ENCODE results near the gene LAMTOR2. TPM values are rescaled to one million over a fixed set of nuclear protein-coding genes. Genes with fewer than 3 reads are reported as not detected.
A peak's percentile ranks its signal among the peaks of the same experiment; 100 is the strongest.

LAMTOR2 gene
- total and polyA plus RNA-seq, 9 of the 15 experiments (the other 6 are each of a cell fraction or from before 2014, with no cell fraction given): 39.0 to 161 (median 74.6) TPM

- POLR2A ChIA-PET: interaction anchor here (0.6 to 1.0 kb wide), 4 partner anchors 50 to 1073 kb away, joined by 3 to 5 read pairs (median 4); partner anchors contain the start of gene KHDC4
- no peak overlapping the region for H3K4me3 ChIP-seq
- peaks cover 9 to 13% of the 10 kb centered on the region in 2 experiments; a peak in 4 of 5 replicates for H3K4me1 ChIP-seq (replicated peaks in 1 of 2; ENCODE audit: control insufficient read depth in 2 of 2, insufficient read depth in 2 of 2, low read length in 2 of 2)
- no peak overlapping the region for H3K4me2 ChIP-seq (ENCODE audit: insufficient read depth, low read length)
- no TSS peak for BruUV-seq (replicated peaks)
- H3K36me3 ChIP-seq (ENCODE audit: control insufficient read depth, insufficient read depth, low read length): peaks cover 25% of the 10 kb centered on the region; the same call in 1 of the 3 replicates
- H3K79me2 ChIP-seq (ENCODE audit: control insufficient read depth, insufficient read depth, low read length): no peaks in the 10 kb centered on the region
- H3K27me3 ChIP-seq (ENCODE audit: control insufficient read depth in 2 of 2, insufficient read depth in 2 of 2, low read length in 2 of 2): no peaks in the 10 kb centered on the region
- no peak overlapping the region for H3K9ac ChIP-seq (ENCODE audit: insufficient read depth in 1 of 2, low read depth in 2 of 2, low read length in 2 of 2)
- no peak for DNase-seq (ENCODE audit: extremely low read depth in 1 of 4, low spot score in 3 of 4)
- in situ Hi-C loops (cut with MboI) (no loop called here), intact Hi-C loops (cut with micrococcal nuclease) (no loop called here)
- no peaks in the 10 kb centered on the region for H3K9me3 ChIP-seq (replicated peaks; ENCODE audit: control insufficient read depth, insufficient read depth, low read depth, low read length)
- CTCF ChIA-PET (ENCODE audit: low intra/inter-chr PET ratio): no interaction called here
- H4K20me1 ChIP-seq (replicated peaks; ENCODE audit: control insufficient read depth, insufficient read depth, low read length): no peaks in the 10 kb centered on the region
- no peak overlapping the region for H2AFZ ChIP-seq (ENCODE audit: low read depth, low read length)
- peaks cover 2% of the 10 kb centered on the region for H3K9me1 ChIP-seq (ENCODE audit: control insufficient read depth, insufficient read depth, low read length)
- TF ChIP-seq TSC22D4 (tag; IDR thresholded peaks at IDR 0.05): no peak
- FAIRE-seq: no peak
- H3K27ac ChIP-seq (ENCODE audit: extremely low read depth, low read depth, low read length): no peak overlapping the region
- no peak for ATAC-seq
- WGBS (ENCODE audit: insufficient coverage, low coverage, missing lambda C conversion rate): 21% methylated on average over 1 of the region's 1 CpG
These were observed 18.6 kb downstream of the LAMTOR2 start for GRCh38 chr1:156073110-156073687.

DNA sequence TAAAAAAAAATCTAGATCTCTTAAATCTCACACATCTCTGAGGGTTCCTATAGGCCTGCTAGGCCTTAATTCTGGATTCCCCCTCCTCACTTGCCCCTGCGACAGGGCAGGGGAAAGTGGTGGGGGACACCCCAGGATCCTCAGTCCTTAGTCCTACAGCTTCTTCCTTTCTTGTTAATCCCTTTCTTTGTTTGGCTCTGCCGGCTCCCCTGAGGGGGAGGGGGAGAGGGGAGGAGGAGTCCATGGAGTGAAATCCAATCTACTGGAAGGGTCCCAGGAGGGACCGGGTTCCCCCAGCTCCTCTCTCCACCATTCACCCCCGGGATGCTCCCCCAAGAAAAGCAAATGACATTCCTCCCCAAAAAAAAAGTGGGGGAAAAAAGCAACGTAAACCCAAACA, 19.2 kb downstream of the LAMTOR2 start:
- 46% methylated on average over 4 of the region's 5 CpGs for WGBS (ENCODE audit: insufficient coverage, low coverage, missing lambda C conversion rate)
- Histone ChIP-seq H3K27me3 (ENCODE audit: control insufficient read depth in 2 of 2, insufficient read depth in 2 of 2, low read length in 2 of 2) (no peaks in the 10 kb centered on the region), H3K9me1 (ENCODE audit: control insufficient read depth, insufficient read depth, low read length) (peaks cover 2% of the 10 kb centered on the region), H3K79me2 (ENCODE audit: control insufficient read depth, insufficient read depth, low read length) (no peaks in the 10 kb centered on the region), H3K27ac (ENCODE audit: extremely low read depth, low read depth, low read length) (no peak overlapping the region), H3K4me1 (replicated peaks in 1 of 2; ENCODE audit: control insufficient read depth in 2 of 2, insufficient read depth in 2 of 2, low read length in 2 of 2) (peaks cover 9 to 13% of the 10 kb centered on the region in 2 experiments; a peak in 4 of 5 replicates), H3K9me3 (replicated peaks; ENCODE audit: control insufficient read depth, insufficient read depth, low read depth, low read length) (no peaks in the 10 kb centered on the region), H3K4me2 (ENCODE audit: insufficient read depth, low read length) (no peak overlapping the region), H2AFZ (ENCODE audit: low read depth, low read length) (no peak overlapping the region), H3K9ac (ENCODE audit: insufficient read depth in 1 of 2, low read depth in 2 of 2, low read length in 2 of 2) (peak overlapping the region in 1 of 2 experiments; percentile 59; a peak in 1 of 4 replicates), H4K20me1 (replicated peaks; ENCODE audit: control insufficient read depth, insufficient read depth, low read length) (no peaks in the 10 kb centered on the region), H3K36me3 (ENCODE audit: control insufficient read depth, insufficient read depth, low read length) (peaks cover 25% of the 10 kb centered on the region; the same call in 1 of the 3 replicates), H3K4me3 (no peak overlapping the region)
- in situ Hi-C loops (cut with MboI): no loop called here
- ChIA-PET CTCF (ENCODE audit: low intra/inter-chr PET ratio) (no interaction called here), POLR2A (interaction anchor here (0.6 to 1.0 kb wide), 2 partner anchors 58 to 139 kb away, joined by 3 to 4 read pairs; partner anchors contain the start of gene KHDC4)
- no TSS peak for BruUV-seq (replicated peaks)
- FAIRE-seq (no peak), ATAC-seq (no peak), DNase-seq (ENCODE audit: extremely low read depth in 1 of 4, low spot score in 3 of 4) (peak in 1 of 4 experiments; percentile 27)
- TF ChIP-seq DEAF1 (CRISPR knock-in tag; IDR thresholded peaks at IDR 0.05) (no peak), ZNF77 (CRISPR knock-in tag; IDR thresholded peaks at IDR 0.05) (no peak), GABPB2 (CRISPR knock-in tag; conservative IDR thresholded peaks at IDR 0.05) (no peak), FOXJ3 (CRISPR knock-in tag; IDR thresholded peaks at IDR 0.05) (no peak), ZNF263 (CRISPR knock-in tag; IDR thresholded peaks at IDR 0.05; ENCODE audit: borderline replicate concordance) (no peak)
- TF ChIP-seq, protein P1, sequence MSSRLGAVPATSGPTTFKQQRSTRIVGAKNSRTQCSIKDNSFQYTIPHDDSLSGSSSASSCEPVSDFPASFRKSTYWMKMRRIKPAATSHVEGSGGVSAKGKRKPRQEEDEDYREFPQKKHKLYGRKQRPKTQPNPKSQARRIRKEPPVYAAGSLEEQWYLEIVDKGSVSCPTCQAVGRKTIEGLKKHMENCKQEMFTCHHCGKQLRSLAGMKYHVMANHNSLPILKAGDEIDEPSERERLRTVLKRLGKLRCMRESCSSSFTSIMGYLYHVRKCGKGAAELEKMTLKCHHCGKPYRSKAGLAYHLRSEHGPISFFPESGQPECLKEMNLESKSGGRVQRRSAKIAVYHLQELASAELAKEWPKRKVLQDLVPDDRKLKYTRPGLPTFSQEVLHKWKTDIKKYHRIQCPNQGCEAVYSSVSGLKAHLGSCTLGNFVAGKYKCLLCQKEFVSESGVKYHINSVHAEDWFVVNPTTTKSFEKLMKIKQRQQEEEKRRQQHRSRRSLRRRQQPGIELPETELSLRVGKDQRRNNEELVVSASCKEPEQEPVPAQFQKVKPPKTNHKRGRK (tag; IDR thresholded peaks at IDR 0.05): peak; percentile 26; the same call in 1 of the 2 replicates
- TF ChIP-seq, protein P2, sequence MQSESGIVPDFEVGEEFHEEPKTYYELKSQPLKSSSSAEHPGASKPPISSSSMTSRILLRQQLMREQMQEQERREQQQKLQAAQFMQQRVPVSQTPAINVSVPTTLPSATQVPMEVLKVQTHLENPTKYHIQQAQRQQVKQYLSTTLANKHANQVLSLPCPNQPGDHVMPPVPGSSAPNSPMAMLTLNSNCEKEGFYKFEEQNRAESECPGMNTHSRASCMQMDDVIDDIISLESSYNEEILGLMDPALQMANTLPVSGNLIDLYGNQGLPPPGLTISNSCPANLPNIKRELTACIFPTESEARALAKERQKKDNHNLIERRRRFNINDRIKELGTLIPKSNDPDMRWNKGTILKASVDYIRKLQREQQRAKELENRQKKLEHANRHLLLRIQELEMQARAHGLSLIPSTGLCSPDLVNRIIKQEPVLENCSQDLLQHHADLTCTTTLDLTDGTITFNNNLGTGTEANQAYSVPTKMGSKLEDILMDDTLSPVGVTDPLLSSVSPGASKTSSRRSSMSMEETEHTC (IDR thresholded peaks at IDR 0.05): no peak
- intact Hi-C loops (cut with micrococcal nuclease): no loop called here
